Spinal cord (tissue), 10 donors: ENCODE data around the gene IQCN. TPM values are rescaled to one million over a fixed set of nuclear protein-coding genes. Genes with fewer than 3 reads are reported as not detected.

Experiments
- DNase-seq, 6 donors: peaks; one replicate each; pipeline versions ENCODE4 v3.0.0 to v3.0.0-alpha.2; 2013 to 2015; ENCODE audit warnings: low spot score in 6 of 6, low read depth in 4 of 6
- H3K27ac ChIP-seq: one replicate; pipeline ENCODE4 v1.5.1; 2013; ENCODE audit warnings: low read depth, low read length, control low read depth
- H3K27me3 ChIP-seq: one replicate; pipeline ENCODE4 v1.6.1; 2013; ENCODE audit warnings: low read length; ENCODE audit not compliant: control insufficient read depth, insufficient read depth
- H3K36me3 ChIP-seq: one replicate; pipeline ENCODE4 v1.6.1; 2013; ENCODE audit warnings: low read length; ENCODE audit not compliant: control insufficient read depth, insufficient read depth
- H3K4me1 ChIP-seq: one replicate; pipeline ENCODE4 v1.6.1; 2013; ENCODE audit warnings: low read length; ENCODE audit not compliant: control insufficient read depth, insufficient read depth
- H3K4me3 ChIP-seq: one replicate; pipeline ENCODE4 v1.5.1; 2013; ENCODE audit warnings: low read depth, low read length, control low read depth
- H3K9me3 ChIP-seq: one replicate; pipeline ENCODE4 v1.6.1; 2013; ENCODE audit warnings: low read length; ENCODE audit not compliant: control insufficient read depth, insufficient read depth
- WGBS: methylation state at CpG from one replicate; pipeline ENCODE4 v1.1.5; 2013; ENCODE audit warnings: missing lambda C conversion rate; ENCODE audit not compliant: insufficient coverage; 5-methylcytosine and 5-hydroxymethylcytosine counted together
- polyA plus RNA-seq, 2 donors: library from polyadenylated mRNA; unstranded; fragments of 120-200 nt; gene quantifications; one replicate each; pipeline ENCODE4 v1.2.1, GENCODE V29; 2013; ENCODE audit not compliant: insufficient read length in 2 of 2
- total RNA-seq, 2 donors: library from RNA; depleted of rRNA in 1 of 2; stranded (reverse); fragments of 120-200 nt in 1 of 2; fragments of >200 nt in 1 of 2; gene quantifications; one replicate each; pipeline versions ENCODE4 v1.2.3 to v1.2.4, GENCODE V29; 2013 to 2014
- donor health status: healthy.

IQCN gene
- total and polyA plus RNA-seq, 4 donors = 0.59 to 9.0 (median 4.7) TPM

DNA sequence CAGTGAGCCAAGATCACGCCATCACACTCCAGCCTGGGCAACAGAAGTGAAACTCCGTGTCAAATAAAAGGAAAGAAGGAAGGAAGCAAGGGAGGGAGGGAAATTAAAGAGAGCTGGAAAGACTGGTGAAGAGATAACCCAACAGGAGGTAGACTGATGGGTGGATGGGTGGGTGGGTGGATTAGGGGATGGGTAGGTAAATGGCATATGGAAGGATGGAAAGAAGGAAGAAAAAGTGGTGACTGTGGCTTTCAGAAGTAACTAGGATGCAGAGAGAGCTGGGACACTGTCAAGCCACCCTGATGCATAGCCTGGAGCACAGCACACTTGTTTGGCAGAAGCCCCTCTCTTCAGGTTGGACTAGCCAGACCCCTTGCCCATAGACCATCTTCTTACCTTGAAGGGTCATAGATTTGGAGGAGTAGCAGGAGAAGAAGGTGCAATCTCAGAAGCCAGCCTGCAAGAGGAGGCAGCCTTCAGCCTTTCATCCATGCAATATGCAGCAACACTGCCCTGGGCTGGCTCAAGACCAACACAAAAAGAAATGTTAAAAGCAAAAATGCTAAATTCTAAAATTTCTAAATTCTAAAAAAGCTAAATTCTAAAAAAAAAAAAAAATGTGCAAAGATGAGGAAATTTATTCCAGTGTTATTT lies 5.1 kb downstream of the IQCN start:
- Histone ChIP-seq H3K27me3 (no peaks in the 10 kb centered on the region), H3K27ac (no peak overlapping the region), H3K9me3 (no peaks in the 10 kb centered on the region), H3K36me3 (peaks cover 58% of the 10 kb centered on the region), H3K4me3 (no peak overlapping the region), H3K4me1 (peaks cover 4% of the 10 kb centered on the region)
- no peak for DNase-seq
- 88% methylated on average over 2 of the region's 2 CpGs for WGBS

DNA sequence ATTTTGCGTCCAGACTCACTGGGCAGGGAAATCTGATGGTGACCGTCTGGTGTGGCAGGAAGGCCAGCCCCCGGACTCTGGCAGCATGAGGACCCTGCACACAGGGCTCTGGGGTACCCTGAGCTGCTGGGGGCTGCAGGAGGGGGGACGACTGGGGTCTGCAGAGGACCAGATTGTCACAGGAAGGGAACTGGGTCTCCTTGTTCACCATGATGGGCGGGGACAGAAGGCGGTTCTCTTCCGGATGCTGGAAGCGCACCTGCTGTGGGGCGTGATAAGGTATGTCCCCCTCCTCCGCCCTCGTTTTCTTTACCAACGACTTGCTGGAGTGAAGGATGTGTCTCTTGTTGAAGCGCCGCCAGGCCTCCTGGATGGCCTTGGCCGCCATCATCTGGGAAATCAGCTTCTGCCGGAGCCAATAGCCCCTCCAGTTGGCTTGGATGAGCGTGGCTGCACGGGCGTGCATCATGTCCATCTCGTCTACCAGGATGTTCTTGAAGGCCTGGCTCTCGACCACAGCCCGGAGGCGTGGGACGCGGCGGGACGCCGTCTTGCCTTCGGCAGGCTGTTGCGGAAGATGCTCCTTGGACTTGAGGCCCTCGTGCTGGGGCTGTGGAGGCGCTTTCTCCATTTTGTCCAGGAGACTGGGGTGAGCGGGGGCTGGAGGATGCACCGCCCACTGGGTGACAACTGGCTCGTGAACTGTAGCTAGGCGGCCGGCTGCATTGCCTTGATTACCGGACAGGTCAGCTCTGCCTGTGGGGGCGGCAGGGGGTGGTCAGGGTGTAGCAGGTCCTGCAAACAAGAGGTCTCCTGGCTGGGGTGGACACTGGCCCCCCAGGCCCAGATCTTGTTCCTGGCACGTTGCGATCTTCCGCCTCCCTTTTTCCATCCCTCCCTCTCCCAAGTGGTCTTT lies 7.2 kb downstream of the IQCN start:
- no peaks in the 10 kb centered on the region for H3K4me1 ChIP-seq
- no peaks in the 10 kb centered on the region for H3K27me3 ChIP-seq
- H3K9me3 ChIP-seq = no peaks in the 10 kb centered on the region
- H3K36me3 ChIP-seq = peaks cover 71% of the 10 kb centered on the region
- no peak overlapping the region for H3K27ac ChIP-seq
- DNase-seq = peak in 1 of 6 donors; percentile 6
- 91% methylated on average over 37 of the region's 42 CpGs for WGBS
- no peak overlapping the region for H3K4me3 ChIP-seq

DNA sequence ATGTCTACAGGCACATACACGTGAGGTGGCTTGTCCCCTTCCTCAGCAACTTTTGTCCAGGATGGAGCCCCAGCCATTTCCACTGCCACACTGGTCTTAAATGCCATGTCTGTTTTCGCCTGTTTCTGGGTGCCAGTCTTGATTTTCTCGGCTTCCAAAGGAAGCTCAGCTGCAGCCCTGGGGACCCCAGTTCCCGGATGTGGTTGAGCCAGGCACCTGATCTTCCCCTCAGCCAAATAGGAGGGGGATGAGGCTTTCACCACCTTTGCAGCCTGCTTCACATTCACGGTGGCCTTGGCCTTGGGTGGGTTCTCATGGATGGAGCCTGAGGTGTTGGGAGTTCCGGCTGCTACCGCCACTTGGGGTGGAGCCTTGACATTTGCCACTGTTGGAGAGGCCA lies 8.7 kb downstream of the IQCN start:
- H3K4me1 ChIP-seq = no peaks in the 10 kb centered on the region
- H3K27ac ChIP-seq = no peak overlapping the region
- no peak overlapping the region for H3K4me3 ChIP-seq
- 92% methylated on average over 7 of the region's 7 CpGs for WGBS
- H3K27me3 ChIP-seq = no peaks in the 10 kb centered on the region
- DNase-seq = peak in 1 of 6 donors; percentile 2
- H3K9me3 ChIP-seq = no peaks in the 10 kb centered on the region
- H3K36me3 ChIP-seq = peaks cover 82% of the 10 kb centered on the region

DNA sequence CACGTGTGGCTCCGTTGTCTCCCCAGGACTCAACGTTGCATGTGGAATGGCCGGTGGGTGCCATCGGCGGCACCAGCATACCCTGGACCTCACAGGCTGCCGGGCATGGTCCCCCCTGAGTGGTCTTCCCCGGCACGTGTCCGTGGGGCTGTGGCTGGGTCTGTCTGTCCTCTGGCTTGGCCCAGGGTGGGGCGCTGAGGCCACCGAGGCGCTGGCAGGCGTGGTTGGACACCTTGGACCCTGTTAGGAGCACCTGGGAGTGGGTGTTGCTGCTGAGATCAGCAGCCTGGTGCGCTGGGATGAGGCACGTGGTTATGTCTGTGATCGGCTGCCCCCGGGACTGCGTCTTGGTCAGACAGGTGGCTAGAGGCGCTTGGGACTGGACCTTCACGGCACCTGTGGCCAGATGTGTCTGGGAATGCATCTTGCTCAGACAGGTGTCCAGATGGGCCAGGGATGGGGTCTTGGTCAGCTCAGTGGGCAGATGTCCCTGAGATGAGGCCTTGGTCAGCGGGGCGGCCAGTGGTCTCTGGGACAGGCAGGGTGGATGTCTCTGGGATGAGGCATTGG lies 9.2 kb downstream of the IQCN start:
- peaks cover 87% of the 10 kb centered on the region for H3K36me3 ChIP-seq
- WGBS = 95% methylated on average over 23 of the region's 23 CpGs
- no peaks in the 10 kb centered on the region for H3K9me3 ChIP-seq
- H3K27me3 ChIP-seq = no peaks in the 10 kb centered on the region
- H3K4me3 ChIP-seq = no peak overlapping the region
- peak in 1 of 6 donors; percentile 1 for DNase-seq
- no peaks in the 10 kb centered on the region for H3K4me1 ChIP-seq
- H3K27ac ChIP-seq = no peak overlapping the region

DNA sequence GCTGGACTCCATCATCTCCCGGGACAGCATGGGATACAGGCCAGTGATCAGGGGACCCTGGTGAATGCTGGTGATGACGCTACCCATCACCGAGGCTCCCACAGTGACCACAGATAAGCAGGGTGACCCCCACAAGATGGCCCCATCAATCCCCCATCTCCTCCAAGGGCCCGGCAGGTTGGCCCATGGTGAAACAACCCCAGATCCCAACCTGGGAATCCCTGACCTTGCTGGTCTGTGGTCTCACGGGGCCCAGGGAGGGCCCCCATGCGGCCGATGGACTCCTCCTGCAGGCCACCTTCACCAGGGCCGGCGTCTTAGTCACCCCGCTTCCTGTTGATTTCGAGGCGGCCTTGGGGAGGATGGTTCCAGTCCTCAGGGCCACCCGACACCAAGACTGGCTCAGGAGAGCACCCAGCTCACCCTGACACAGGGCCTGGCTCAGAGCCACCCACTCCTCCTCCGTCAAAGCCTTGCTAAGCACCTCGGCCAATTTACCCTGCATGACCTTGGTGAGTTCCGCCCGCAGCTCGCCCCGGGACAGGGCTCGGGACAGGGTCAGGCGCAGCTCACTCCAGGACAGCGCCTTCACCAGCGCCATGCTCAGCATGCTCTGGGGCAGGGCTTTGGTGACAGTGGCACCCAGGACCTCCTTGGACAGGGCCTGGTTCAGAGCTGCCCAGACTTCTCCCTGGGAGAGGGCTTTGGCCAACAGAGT lies 10.0 kb downstream of the IQCN start:
- DNase-seq = peak in 1 of 6 donors; percentile 2
- 92% methylated on average over 21 of the region's 23 CpGs for WGBS

DNA sequence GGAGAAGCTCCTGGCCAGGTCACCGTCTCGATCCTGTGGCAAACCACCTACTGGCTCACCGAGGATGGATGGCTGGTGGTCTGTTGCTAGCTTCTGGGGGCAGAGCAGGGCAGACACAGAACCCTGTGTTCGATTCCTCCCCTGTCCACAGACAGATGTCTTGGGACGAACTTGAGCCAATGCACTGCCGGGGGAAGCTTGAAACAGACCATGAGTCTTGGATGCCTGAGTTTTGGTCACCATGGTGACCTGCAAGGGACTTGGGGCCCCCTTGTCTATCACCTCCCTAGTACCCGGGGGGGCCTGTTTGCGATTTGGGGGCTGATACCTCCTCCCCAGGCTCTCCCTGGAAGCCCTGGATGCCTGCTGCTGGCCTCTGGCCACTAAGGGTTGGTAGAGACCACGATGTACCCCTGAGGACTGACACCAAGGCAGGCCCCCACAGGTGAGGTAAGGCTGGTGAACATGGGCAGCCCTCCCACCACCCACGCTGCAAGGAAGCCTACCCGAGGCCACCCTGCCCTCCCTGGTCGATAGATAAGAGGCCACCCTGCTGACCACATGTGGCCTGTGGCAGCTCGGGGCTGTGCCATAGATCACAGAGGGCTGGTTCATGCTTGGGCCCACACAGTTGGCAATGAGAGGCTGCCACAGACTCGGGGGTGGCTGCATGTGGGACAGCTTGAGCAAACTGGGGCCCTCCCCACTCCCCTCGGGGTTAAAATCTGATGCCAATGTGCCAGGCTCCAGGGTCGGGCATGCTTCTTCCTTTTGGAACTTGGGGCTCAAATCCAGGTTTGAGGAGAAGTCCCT lies 10.7 kb downstream of the IQCN start:
- peak in 1 of 6 donors; percentile 1 for DNase-seq
- H3K27me3 ChIP-seq = no peaks in the 10 kb centered on the region
- H3K4me3 ChIP-seq = no peak overlapping the region
- H3K4me1 ChIP-seq = no peaks in the 10 kb centered on the region
- 81% methylated on average over 16 of the region's 16 CpGs for WGBS
- H3K27ac ChIP-seq = no peak overlapping the region
- H3K9me3 ChIP-seq = no peaks in the 10 kb centered on the region
- peaks cover 93% of the 10 kb centered on the region for H3K36me3 ChIP-seq

More for the DNA sequence above, 10.0 kb downstream of the IQCN start:
- Histone ChIP-seq H3K27me3 (no peaks in the 10 kb centered on the region), H3K4me3 (no peak overlapping the region), H3K9me3 (no peaks in the 10 kb centered on the region), H3K27ac (no peak overlapping the region), H3K36me3 (peaks cover 93% of the 10 kb centered on the region), H3K4me1 (no peaks in the 10 kb centered on the region)

DNA sequence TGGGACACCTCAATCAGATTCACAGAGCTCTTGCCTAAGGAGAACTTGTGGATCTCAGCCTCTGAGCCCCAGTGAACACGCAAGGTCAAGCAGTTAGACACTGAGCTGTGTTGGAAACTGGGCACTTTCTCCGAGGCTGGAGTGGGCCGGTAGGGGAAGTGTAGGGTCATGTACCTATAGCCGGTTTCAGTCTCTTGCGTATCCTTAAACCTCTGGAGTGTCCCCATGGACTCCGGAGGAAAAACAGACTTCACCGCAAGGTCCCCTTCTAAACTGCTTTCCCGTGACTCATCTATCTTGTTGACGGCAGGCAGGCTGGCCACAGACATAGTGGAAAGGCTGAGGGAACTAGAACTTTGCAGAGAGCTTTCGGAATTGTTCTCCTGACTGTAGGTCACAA lies 11.3 kb downstream of the IQCN start:
- Histone ChIP-seq H3K27me3 (no peaks in the 10 kb centered on the region), H3K36me3 (peaks cover 92% of the 10 kb centered on the region), H3K4me1 (no peaks in the 10 kb centered on the region), H3K4me3 (no peak overlapping the region), H3K9me3 (no peaks in the 10 kb centered on the region), H3K27ac (no peak overlapping the region)
- DNase-seq = no peak
- 98% methylated on average over 10 of the region's 10 CpGs for WGBS

DNA sequence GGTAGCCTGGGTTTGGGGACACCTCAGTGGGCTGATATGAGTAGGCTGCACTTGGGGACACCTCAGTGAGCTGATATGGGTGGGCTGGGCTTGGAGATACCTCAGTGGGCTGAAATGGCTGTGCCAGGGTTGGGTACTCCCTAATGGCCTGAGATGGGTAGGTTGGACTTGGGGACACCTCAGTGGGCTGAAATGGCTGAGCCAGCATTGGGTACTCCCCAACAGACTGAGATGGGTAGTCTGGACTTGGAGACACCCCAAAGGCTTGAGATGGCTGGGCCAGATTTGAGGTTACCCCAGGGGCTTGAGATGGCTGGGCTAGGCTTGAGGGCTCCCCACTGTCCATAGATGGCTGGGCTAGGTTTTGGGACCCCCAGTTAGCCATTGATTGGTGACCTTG lies 12.1 kb downstream of the IQCN start:
- Histone ChIP-seq H3K4me3 (no peak overlapping the region), H3K36me3 (peaks cover 92% of the 10 kb centered on the region), H3K4me1 (no peaks in the 10 kb centered on the region), H3K27me3 (no peaks in the 10 kb centered on the region), H3K27ac (no peak overlapping the region), H3K9me3 (no peaks in the 10 kb centered on the region)
- no peak for DNase-seq

DNA sequence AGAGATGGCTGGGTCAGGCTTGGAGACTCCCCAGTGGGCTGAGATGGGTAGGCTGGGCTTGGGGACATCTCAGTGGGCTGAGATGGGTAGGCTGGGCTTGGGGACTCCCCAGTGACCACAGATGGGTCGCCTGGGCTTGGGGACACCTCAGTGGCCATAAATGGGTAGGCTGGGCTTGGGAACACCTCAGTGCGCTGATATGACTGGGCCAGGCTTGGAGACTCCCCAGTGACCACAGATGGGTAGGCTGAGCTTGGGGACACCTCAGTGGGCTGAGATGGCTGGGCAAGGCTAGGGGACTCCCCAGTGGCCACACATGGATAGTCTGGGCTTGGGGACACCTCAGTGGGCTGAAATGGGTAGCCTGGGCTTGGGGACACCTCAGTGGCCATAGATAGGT lies 12.8 kb downstream of the IQCN start:
- Histone ChIP-seq H3K27ac (no peak overlapping the region), H3K27me3 (no peaks in the 10 kb centered on the region), H3K4me3 (no peak overlapping the region), H3K36me3 (peaks cover 92% of the 10 kb centered on the region), H3K4me1 (no peaks in the 10 kb centered on the region), H3K9me3 (no peaks in the 10 kb centered on the region)
- 96% methylated on average over 2 of the region's 2 CpGs for WGBS
- no peak for DNase-seq
